Stimulated activated CD4-positive, alpha-beta T cell treated with anti-CD3 and anti-CD28 coated beads, Interleukin-12 subunit alpha, Interleukin-12 subunit beta, amount 100 ng/mL, for 48 hours (primary cell): Measurements from ENCODE around the gene CUL4A.
"Not testable (repeated sequence)": the region's sequence is repeated elsewhere in the genome, so short reads cannot be mapped to it uniquely, and the experiment has no call there.

ENCODE experiments used
- DNase-seq, 3 donors: peaks; one replicate each; pipeline ENCODE4 v3.0.0-alpha.2; 2020; ENCODE audit warnings: low read depth in 2 of 3, low spot score in 1 of 3

The CUL4A gene

GRCh38 chr13:113233101-113233500 lies 23.7 kb downstream of the CUL4A start:
- DNase-seq: no peak

- DNase-seq: no peak
Observed at GRCh38 chr13:113238536-113238935, 29.1 kb downstream of the CUL4A start.

GRCh38 chr13:113239357-113239756 lies 29.9 kb downstream of the CUL4A start:
- no peak for DNase-seq

GRCh38 chr13:113239986-113240385 lies 30.6 kb downstream of the CUL4A start:
- DNase-seq: no peak

- not testable (repeated sequence) for DNase-seq
Observed at GRCh38 chr13:113241623-113242022, 32.2 kb downstream of the CUL4A start.

- DNase-seq: no peak
Observed at GRCh38 chr13:113243847-113244246, 34.4 kb downstream of the CUL4A start.

GRCh38 chr13:113245849-113246796 lies 36.7 kb downstream of the CUL4A start:
- no peak for DNase-seq

GRCh38 chr13:113252516-113253095 lies 43.2 kb downstream of the CUL4A start:
- no peak for DNase-seq

- DNase-seq: not testable (repeated sequence)
Observed at GRCh38 chr13:113257908-113258307, 48.5 kb downstream of the CUL4A start.

GRCh38 chr13:113258321-113259054 lies 49.1 kb downstream of the CUL4A start:
- DNase-seq: no peak

- no peak for DNase-seq
Observed at GRCh38 chr13:113260996-113261395, 51.6 kb downstream of the CUL4A start.

- DNase-seq: not testable (repeated sequence)
Observed at GRCh38 chr13:113263016-113263415, 53.6 kb downstream of the CUL4A start.

GRCh38 chr13:113267642-113268405 lies 58.4 kb downstream of the CUL4A start:
- no peak for DNase-seq

- DNase-seq: no peak
Observed at GRCh38 chr13:113272031-113272430, 62.6 kb downstream of the CUL4A start.

- DNase-seq: no peak
Observed at GRCh38 chr13:113272701-113273181, 63.3 kb downstream of the CUL4A start.

- DNase-seq: no peak
Observed at GRCh38 chr13:113273321-113273720, 63.9 kb downstream of the CUL4A start.

GRCh38 chr13:113273851-113274590 lies 64.6 kb downstream of the CUL4A start:
- no peak for DNase-seq

GRCh38 chr13:113274721-113275120 lies 65.3 kb downstream of the CUL4A start:
- DNase-seq: no peak

- DNase-seq: peak in 1 of 3 donors; percentile 18
Observed at GRCh38 chr13:113275387-113275786, 66.0 kb downstream of the CUL4A start.

- no peak for DNase-seq
Observed at GRCh38 chr13:113280126-113280525, 70.7 kb downstream of the CUL4A start.
